ENCODE data around the gene LMCD1. TPM values are rescaled to one million over a fixed set of nuclear protein-coding genes. Genes with fewer than 3 reads are reported as not detected.
A peak's percentile ranks its signal among the peaks of the same experiment; 100 is the strongest.

Gene LMCD1
- total and polyA plus RNA-seq, 2 donors (not counting 1 experiment from before 2014, with no cell fraction given), result 60.1 to 137 TPM

GRCh38 chr3:8573342-8573926 is 71.8 kb downstream of the LMCD1 start:
- H3K27ac ChIP-seq (ENCODE audit: insufficient read depth, low read length), result no peak overlapping the region

GRCh38 chr3:8574040-8574669 is 72.5 kb downstream of the LMCD1 start:
- H3K9me3 ChIP-seq (ENCODE audit: control insufficient read depth, insufficient read depth, low read depth, low read length), result no peaks in the 10 kb centered on the region
- H2AFZ ChIP-seq (ENCODE audit: low read length), result no peak overlapping the region
- DNase-seq (ENCODE audit: low read depth in 2 of 2), result no peak
- TF ChIP-seq EZH2 (IDR thresholded peaks at IDR 0.05; ENCODE audit: low read length, missing control alignments), result no peak
- no peak for TF ChIP-seq CTCF (conservative IDR thresholded peaks at IDR 0.05 in 1 of 2, IDR thresholded peaks at IDR 0.05 in 1 of 2; ENCODE audit: low read depth in 1 of 2, low read length in 2 of 2)
- H4K20me1 ChIP-seq (ENCODE audit: control insufficient read depth, extremely low read depth, insufficient read depth, low read length), result no peaks in the 10 kb centered on the region
- H3K27ac ChIP-seq (ENCODE audit: insufficient read depth, low read length), result no peak overlapping the region
- no peak overlapping the region for H3K4me2 ChIP-seq (ENCODE audit: extremely low read depth, insufficient read depth, low read length)
- H3K27me3 ChIP-seq (ENCODE audit: control insufficient read depth, insufficient read depth, low read length), result no peaks in the 10 kb centered on the region
- H3K9ac ChIP-seq (ENCODE audit: insufficient read depth, low read length), result no peak overlapping the region
- no peaks in the 10 kb centered on the region for H3K79me2 ChIP-seq (ENCODE audit: control insufficient read depth, insufficient read depth, low read length)
- H3K4me3 ChIP-seq (replicated peaks in 1 of 4; ENCODE audit: control extremely low read depth in 1 of 4, insufficient read depth in 1 of 4, low read depth in 3 of 4, low read length in 4 of 4), result no peak overlapping the region
- no peaks in the 10 kb centered on the region for H3K36me3 ChIP-seq (ENCODE audit: control insufficient read depth, insufficient read depth, low read length)
- H3K4me1 ChIP-seq (ENCODE audit: control insufficient read depth, extremely low read depth, insufficient read depth, low read length), result peaks cover 22% of the 10 kb centered on the region

More at GRCh38 chr3:8573342-8573926, 71.8 kb downstream of the LMCD1 start:
- Histone ChIP-seq H2AFZ (ENCODE audit: low read length) (no peak overlapping the region), H3K9ac (ENCODE audit: insufficient read depth, low read length) (no peak overlapping the region), H3K27me3 (ENCODE audit: control insufficient read depth, insufficient read depth, low read length) (no peaks in the 10 kb centered on the region), H3K4me2 (ENCODE audit: extremely low read depth, insufficient read depth, low read length) (no peak overlapping the region), H3K79me2 (ENCODE audit: control insufficient read depth, insufficient read depth, low read length) (no peaks in the 10 kb centered on the region), H3K4me3 (replicated peaks in 1 of 4; ENCODE audit: control extremely low read depth in 1 of 4, insufficient read depth in 1 of 4, low read depth in 3 of 4, low read length in 4 of 4) (no peak overlapping the region), H3K36me3 (ENCODE audit: control insufficient read depth, insufficient read depth, low read length) (no peaks in the 10 kb centered on the region), H3K4me1 (ENCODE audit: control insufficient read depth, extremely low read depth, insufficient read depth, low read length) (peaks cover 22% of the 10 kb centered on the region), H4K20me1 (ENCODE audit: control insufficient read depth, extremely low read depth, insufficient read depth, low read length) (no peaks in the 10 kb centered on the region), H3K9me3 (ENCODE audit: control insufficient read depth, insufficient read depth, low read depth, low read length) (no peaks in the 10 kb centered on the region)
- DNase-seq (ENCODE audit: low read depth in 2 of 2), result peak in 1 of 2 donors; percentile 63
- TF ChIP-seq CTCF (conservative IDR thresholded peaks at IDR 0.05 in 1 of 2, IDR thresholded peaks at IDR 0.05 in 1 of 2; ENCODE audit: low read depth in 1 of 2, low read length in 2 of 2), result no peak
- no peak for TF ChIP-seq EZH2 (IDR thresholded peaks at IDR 0.05; ENCODE audit: low read length, missing control alignments)

- no peaks in the 10 kb centered on the region for H3K27me3 ChIP-seq (ENCODE audit: control insufficient read depth, insufficient read depth, low read length)
- H3K4me2 ChIP-seq (ENCODE audit: extremely low read depth, insufficient read depth, low read length), result no peak overlapping the region
- no peaks in the 10 kb centered on the region for H4K20me1 ChIP-seq (ENCODE audit: control insufficient read depth, extremely low read depth, insufficient read depth, low read length)
- no peak overlapping the region for H3K27ac ChIP-seq (ENCODE audit: insufficient read depth, low read length)
- H2AFZ ChIP-seq (ENCODE audit: low read length), result no peak overlapping the region
- no peak for DNase-seq (ENCODE audit: low read depth in 2 of 2)
- H3K36me3 ChIP-seq (ENCODE audit: control insufficient read depth, insufficient read depth, low read length), result no peaks in the 10 kb centered on the region
- H3K9ac ChIP-seq (ENCODE audit: insufficient read depth, low read length), result no peak overlapping the region
- H3K4me1 ChIP-seq (ENCODE audit: control insufficient read depth, extremely low read depth, insufficient read depth, low read length), result peaks cover 22% of the 10 kb centered on the region
- H3K9me3 ChIP-seq (ENCODE audit: control insufficient read depth, insufficient read depth, low read depth, low read length), result no peaks in the 10 kb centered on the region
- H3K79me2 ChIP-seq (ENCODE audit: control insufficient read depth, insufficient read depth, low read length), result no peaks in the 10 kb centered on the region
- TF ChIP-seq EZH2 (IDR thresholded peaks at IDR 0.05; ENCODE audit: low read length, missing control alignments), result no peak
- no peak for TF ChIP-seq CTCF (conservative IDR thresholded peaks at IDR 0.05 in 1 of 2, IDR thresholded peaks at IDR 0.05 in 1 of 2; ENCODE audit: low read depth in 1 of 2, low read length in 2 of 2)
- H3K4me3 ChIP-seq (replicated peaks in 1 of 4; ENCODE audit: control extremely low read depth in 1 of 4, insufficient read depth in 1 of 4, low read depth in 3 of 4, low read length in 4 of 4), result no peak overlapping the region
Measured at GRCh38 chr3:8574670-8575322, 73.2 kb downstream of the LMCD1 start.
